NB4 (cell line): Measurements from ENCODE around the gene CDC42BPG.

Source experiments
- CTCF ChIP-seq: IDR thresholded peaks from one replicate; pipeline ENCODE4 v1.5.1; 2012; ENCODE audit warnings: low read depth, low read length
- MYC ChIP-seq: IDR thresholded peaks from 2 replicates; pipeline ENCODE4 v1.6.1; 2011; ENCODE audit warnings: low read depth, low read length

- TF ChIP-seq MYC = no peak
- TF ChIP-seq CTCF = no peak
These were observed 5.3 kb upstream of the CDC42BPG start for GRCh38 chr11:64849598-64850356.
